Hypothalamus (tissue), 51 donors: ENCODE data around the gene KLHL41.

Source experiments
- DNase-seq, 51 donors: peaks; one replicate each; lab custom pipeline; 2025; lab: John Stamatoyannopoulos, UW

KLHL41 gene

GRCh38 chr2:169509298-169509885, at the start of gene KLHL41:
Gene KLHL41, plus strand, starts transcription at chr2:169509702. Its CDS starts 77 bp downstream, at chr2:169509779.
- DNase-seq: no peak

DNA sequence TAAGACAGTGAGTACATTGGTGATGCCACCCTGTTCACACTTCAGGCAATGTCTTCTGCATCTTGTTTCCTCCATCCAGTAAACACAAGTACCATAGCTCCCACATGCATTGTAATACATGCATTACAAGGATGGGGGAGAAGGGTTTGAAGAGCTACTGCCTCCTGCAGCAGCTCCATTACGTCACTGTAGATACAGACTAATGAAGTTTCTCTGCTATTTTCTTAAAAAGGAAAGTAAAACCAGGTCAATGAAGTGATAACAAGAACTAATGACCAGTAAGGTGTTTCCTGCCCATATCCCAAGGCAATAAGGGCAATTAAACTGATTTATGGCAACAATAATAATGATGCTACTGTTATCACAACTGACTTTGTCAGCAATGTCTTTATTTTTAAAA, 48.4 kb upstream of the KLHL41 start:
- no peak for DNase-seq

GRCh38 chr2:169462896-169463695, 46.4 kb upstream of the KLHL41 start:
- no peak for DNase-seq

- DNase-seq: no peak
Observed at GRCh38 chr2:169464466-169464865, 45.0 kb upstream of the KLHL41 start.

- no peak for DNase-seq
Observed at GRCh38 chr2:169464882-169465281, 44.6 kb upstream of the KLHL41 start.

DNA sequence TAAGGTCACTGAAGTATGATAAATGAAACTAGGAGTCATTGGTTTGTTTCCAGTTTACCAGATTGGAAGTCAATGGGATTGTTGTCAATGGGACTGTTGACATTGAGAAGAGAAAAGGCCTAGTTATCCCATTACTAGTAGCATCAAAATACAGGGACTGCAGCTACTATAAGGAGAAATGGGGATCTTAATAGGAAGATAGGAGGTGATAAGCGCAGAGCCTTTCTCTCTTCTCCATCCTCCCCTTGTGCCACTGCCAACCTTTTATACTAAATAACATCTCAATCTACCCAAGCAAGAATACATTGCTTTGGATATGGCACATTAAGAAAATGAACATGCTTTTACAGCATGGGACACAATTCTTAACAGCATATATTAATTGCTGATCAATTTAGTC, 40.7 kb upstream of the KLHL41 start:
- DNase-seq: no peak

- DNase-seq: no peak
Observed at GRCh38 chr2:169469952-169470572, 39.4 kb upstream of the KLHL41 start.

- no peak for DNase-seq
Observed at GRCh38 chr2:169472249-169472648, 37.3 kb upstream of the KLHL41 start.

DNA sequence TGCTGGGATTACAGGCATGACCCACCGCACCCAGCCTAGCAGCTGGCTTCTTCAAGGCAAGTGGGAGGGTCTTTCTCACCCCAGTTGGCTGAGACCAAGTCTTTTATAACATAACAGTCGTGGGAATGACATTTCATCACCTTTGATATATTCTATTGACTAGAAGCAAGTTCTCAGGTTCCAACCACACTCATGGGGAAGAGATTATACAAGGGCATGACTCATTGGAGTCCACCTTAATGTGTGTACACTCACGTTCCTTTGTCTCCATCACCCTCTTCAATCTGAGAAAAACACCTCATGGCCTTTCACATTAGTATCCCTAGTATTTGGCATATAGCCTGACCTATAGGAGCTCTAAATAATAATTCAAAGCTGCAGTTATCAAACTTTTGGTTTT, 33.0 kb upstream of the KLHL41 start:
- DNase-seq: no peak

DNA sequence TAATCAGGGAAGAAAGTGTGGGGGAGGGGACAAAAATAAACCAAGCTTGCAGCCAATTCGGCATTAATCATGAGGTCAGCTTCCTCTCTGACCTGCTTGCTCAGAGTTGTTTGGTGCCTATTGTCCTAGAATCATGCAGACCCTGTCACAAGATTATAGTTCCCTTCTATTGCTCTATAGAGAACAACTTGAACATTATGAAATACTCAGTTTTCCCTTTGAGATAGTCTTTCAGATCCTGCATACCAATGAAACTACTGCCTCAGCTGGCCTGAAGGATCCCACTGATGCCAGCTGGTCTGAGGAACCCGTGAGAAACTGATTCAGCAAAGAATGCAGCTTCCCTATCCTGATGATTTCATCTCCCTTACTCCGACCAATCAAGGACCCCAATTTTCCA, 31.2 kb upstream of the KLHL41 start:
- DNase-seq: peak in 6 of 51 donors; percentile 1 to 13 (median 4)

- DNase-seq: peak in 3 of 51 donors; percentile 11 to 45 (median 30)
Observed at GRCh38 chr2:169478745-169479256, 30.7 kb upstream of the KLHL41 start.

DNA sequence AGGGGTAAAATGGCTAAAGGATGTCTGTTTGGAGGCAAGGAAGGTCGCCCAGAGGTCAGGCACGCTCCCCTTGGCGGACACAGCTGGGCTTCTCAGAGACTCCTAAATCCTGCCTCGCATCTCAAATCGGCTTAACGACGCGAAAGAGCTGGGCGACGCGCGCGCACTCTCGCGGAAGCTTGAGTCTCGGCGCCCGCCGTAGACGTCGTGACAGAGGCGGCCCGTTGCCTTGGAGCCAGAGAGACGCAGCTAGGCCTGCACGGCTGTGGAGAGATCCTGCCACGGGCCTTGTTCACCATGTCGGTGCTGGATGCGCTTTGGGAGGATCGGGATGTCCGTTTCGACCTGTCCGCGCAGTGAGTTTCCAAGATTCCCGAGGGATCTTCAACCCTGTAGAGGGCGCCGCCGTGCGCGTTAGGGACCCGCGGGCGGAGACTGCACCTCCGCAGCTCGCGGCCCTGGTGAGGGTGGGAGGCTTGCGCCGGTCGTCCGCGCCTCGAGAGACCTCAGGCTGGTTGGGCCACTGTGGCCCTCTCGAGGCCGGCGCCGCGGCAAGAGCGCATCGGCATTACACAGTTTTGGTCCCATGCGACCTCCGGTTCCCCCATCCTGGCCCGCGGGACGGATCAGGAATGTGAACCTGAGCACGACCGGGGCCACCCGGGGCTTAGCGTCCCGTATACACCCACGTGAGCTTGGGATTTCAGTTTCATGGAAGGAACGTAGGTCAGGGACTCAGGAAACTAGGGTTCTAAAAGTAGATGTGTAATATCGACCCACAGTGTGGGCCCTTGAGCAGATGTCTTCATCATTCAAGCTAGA, 30.0 kb upstream of the KLHL41 start, which contains the start of gene BBS5:
Gene BBS5, plus strand, starts transcription at position 238 of the 822 bp plus-strand sequence. Its CDS starts 60 bp downstream, at position 298.
- peak; percentile 17 to 92 (median 76) for DNase-seq

DNA sequence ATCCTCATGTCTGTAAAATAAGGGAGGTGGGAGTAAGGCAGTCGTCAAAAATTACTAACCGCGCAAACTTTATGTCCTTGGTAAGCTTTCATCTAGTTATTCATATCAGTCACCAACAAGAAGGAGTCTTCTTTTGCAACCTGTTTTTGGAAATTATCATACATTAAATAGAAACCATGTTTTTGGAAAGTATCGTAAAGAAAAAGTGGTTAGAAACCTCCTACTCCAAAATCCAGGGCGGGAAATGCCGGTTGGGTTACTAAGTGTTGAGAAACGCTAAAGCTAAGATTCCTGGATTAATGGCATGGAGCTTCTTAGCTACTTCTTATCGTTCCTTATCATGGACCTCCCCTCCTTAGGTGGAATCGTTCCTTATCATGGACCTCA, 29.4 kb upstream of the KLHL41 start:
- no peak for DNase-seq

- no peak for DNase-seq
Observed at GRCh38 chr2:169485650-169486138, 23.8 kb upstream of the KLHL41 start.

GRCh38 chr2:169486487-169486886, 23.0 kb upstream of the KLHL41 start:
- no peak for DNase-seq

GRCh38 chr2:169490834-169491233, 18.7 kb upstream of the KLHL41 start:
- DNase-seq: no peak

GRCh38 chr2:169491378-169491777, 18.1 kb upstream of the KLHL41 start:
- DNase-seq: no peak

- DNase-seq: no peak
Observed at GRCh38 chr2:169493360-169493759, 16.1 kb upstream of the KLHL41 start.

DNA sequence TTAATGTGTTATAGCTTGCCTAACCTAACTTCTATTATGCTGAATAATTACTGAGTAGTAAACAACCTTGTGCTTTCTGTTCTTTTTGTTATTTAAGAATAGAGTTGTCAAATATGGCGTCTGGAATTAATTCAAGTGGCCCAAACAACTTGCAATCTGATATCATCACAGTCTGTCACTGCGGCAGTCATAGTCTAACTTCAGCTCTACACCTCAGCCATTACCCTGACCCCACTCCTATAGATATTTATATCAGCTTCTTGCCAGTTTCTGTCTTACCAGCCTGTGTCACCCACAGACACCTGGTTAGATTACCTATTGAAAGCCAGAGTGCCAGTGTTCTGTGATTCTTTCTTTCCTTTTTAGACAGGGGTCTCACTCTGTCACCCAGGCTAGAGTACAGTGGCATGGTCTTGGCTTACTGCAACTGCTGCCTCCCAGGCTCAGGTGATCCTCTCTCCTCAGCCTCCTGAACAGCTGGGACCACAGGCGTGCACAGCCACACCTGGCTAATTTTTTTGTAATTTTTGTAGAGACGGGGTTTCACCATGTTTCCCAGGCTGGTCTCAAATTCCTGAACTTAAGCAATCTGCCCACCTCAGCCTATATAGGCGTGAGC, 14.1 kb upstream of the KLHL41 start:
- DNase-seq: no peak

DNA sequence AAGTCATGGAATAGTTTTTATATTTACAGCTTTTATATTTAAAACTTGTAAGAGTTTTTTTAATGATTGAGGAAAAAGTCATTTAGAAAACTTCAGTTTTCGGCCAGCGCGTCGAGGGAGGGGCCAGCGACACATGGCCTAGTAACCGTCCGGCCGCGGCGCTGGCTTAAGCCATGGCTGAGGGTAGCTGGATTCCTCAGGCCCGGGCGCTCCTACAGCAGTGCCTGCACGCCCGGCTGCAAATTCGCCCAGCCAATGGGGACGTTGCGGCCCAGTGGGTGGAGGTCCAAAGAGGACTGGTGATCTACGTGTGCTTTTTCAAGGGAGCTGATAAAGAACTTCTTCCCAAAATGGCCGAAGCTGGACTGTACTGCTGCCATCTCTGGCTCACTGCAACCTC, 4.9 kb upstream of the KLHL41 start:
- no peak for DNase-seq
